MCF 10A (cell line): ENCODE measurements around the gene RPS23. TPM values are rescaled to one million over a fixed set of nuclear protein-coding genes. Genes with fewer than 3 reads are reported as not detected.
A peak's percentile ranks its signal among the peaks of the same experiment; 100 is the strongest.

Experiments used
- BruUV-seq: library from RNA; stranded (reverse); fragments of 400-500 nt; replicated peaks from 2 replicates; lab custom pipeline; 2021; lab: Mats Ljungman, UMichigan
- CTCF ChIA-PET: fragments of 300-600 bp; sonication (Branson Sonifier 250); formaldehyde crosslinking; extraction: SDS; loops from one replicate; lab custom pipeline; 2021; ENCODE audit warnings: antibody characterized with exemption, inconsistent platforms; lab: Yijun Ruan, JAX
- POLR2A ChIA-PET: fragments of 300-600, 350-650 bp; sonication (Branson Sonifier 250); formaldehyde crosslinking; extraction: SDS; loops from one replicate; lab custom pipeline; 2020; ENCODE audit warnings: antibody characterized with exemption, inconsistent platforms; lab: Yijun Ruan, JAX
- DNase-seq: peaks from one replicate; pipeline ENCODE4 v3.0.0-alpha.2; 2018; ENCODE audit not compliant: unreplicated experiment
- H3K27ac Mint-ChIP-seq: one replicate; pipeline ENCODE4 v1.8.0; 2022; ENCODE audit warnings: mild to moderate bottlenecking, low read depth, mixed read lengths; ENCODE audit not compliant: unreplicated experiment
- H3K27me3 Mint-ChIP-seq: one replicate; pipeline ENCODE4 v1.8.0; 2022; ENCODE audit warnings: mixed read lengths; ENCODE audit not compliant: insufficient read depth, unreplicated experiment
- H3K36me3 Mint-ChIP-seq: one replicate; pipeline ENCODE4 v1.8.0; 2022; ENCODE audit warnings: mild to moderate bottlenecking, moderate library complexity, mixed read lengths; ENCODE audit not compliant: insufficient read depth, unreplicated experiment
- H3K4me1 Mint-ChIP-seq: one replicate; pipeline ENCODE4 v1.8.0; 2022; ENCODE audit warnings: mixed read lengths; ENCODE audit not compliant: insufficient read depth, unreplicated experiment
- H3K4me3 Mint-ChIP-seq: one replicate; pipeline ENCODE4 v1.8.0; 2022; ENCODE audit warnings: mild to moderate bottlenecking, moderate library complexity, mixed read lengths; ENCODE audit not compliant: unreplicated experiment
- H3K9me3 Mint-ChIP-seq: one replicate; pipeline ENCODE4 v1.8.0; 2022; ENCODE audit warnings: mixed read lengths; ENCODE audit not compliant: unreplicated experiment
- CTCF ChIP-seq: fragments of 200-600 bp; IDR thresholded peaks from one replicate; pipeline ENCODE4 v1.8.0; 2022; ENCODE audit warnings: antibody characterized with exemption, mild to moderate bottlenecking; ENCODE audit not compliant: unreplicated experiment
- intact Hi-C: fragments of 100-400 bp; cut with micrococcal nuclease; formaldehyde crosslinking; loops from 2 replicates; pipeline ENCODE4 v1.14.1; 2022
- total RNA-seq: library from RNA; stranded (reverse); gene quantifications from 2 replicates; pipeline ENCODE4 v1.2.3, GENCODE V29; 2022

RPS23 gene
- total RNA-seq, 1 experiment from 2014 or later = 2,870 TPM

- no peaks in the 10 kb centered on the region for H3K36me3 Mint-ChIP-seq
- no peak for TF ChIP-seq CTCF
- H3K27ac Mint-ChIP-seq = no peak overlapping the region
- H3K9me3 Mint-ChIP-seq = peaks cover 16% of the 10 kb centered on the region
- H3K4me3 Mint-ChIP-seq = no peak overlapping the region
- DNase-seq = no peak
- intact Hi-C loops = no loop called here
- H3K4me1 Mint-ChIP-seq = no peaks in the 10 kb centered on the region
- BruUV-seq = no TSS peak
- ChIA-PET POLR2A (interaction anchor here (0.7 kb wide), 1 partner anchor 42 kb away, joined by 3 read pairs; no protein-coding TSS in a partner anchor), CTCF (interaction anchor here (0.6 to 6.2 kb wide), 3 partner anchors 13 to 97 kb away, joined by 5 to 36 read pairs (median 5); no protein-coding TSS in a partner anchor)
- no peaks in the 10 kb centered on the region for H3K27me3 Mint-ChIP-seq
These were observed 31.1 kb downstream of the RPS23 start for GRCh38 chr5:82246960-82247574.

GRCh38 chr5:82244854-82245635, 33.1 kb downstream of the RPS23 start:
- no peak for DNase-seq
- Mint-ChIP-seq H3K27ac (no peak overlapping the region), H3K4me1 (no peaks in the 10 kb centered on the region), H3K27me3 (no peaks in the 10 kb centered on the region), H3K36me3 (no peaks in the 10 kb centered on the region), H3K4me3 (no peak overlapping the region), H3K9me3 (peaks cover 16% of the 10 kb centered on the region)
- TF ChIP-seq CTCF = no peak
- BruUV-seq = no TSS peak
- POLR2A ChIA-PET = no interaction called here
- intact Hi-C loops = no loop called here
- CTCF ChIA-PET = interaction anchor here (0.6 kb wide), 1 partner anchor 14 kb away, joined by 5 read pairs; no protein-coding TSS in a partner anchor

- BruUV-seq = no TSS peak
- CTCF ChIA-PET = interaction anchor here (1.3 to 1.5 kb wide), 2 partner anchors 16 to 18 kb away, joined by 3 to 11 read pairs; no protein-coding TSS in a partner anchor
- H3K27me3 Mint-ChIP-seq = no peaks in the 10 kb centered on the region
- H3K9me3 Mint-ChIP-seq = peaks cover 16% of the 10 kb centered on the region
- no peaks in the 10 kb centered on the region for H3K36me3 Mint-ChIP-seq
- intact Hi-C loops = no loop called here
- H3K4me1 Mint-ChIP-seq = no peaks in the 10 kb centered on the region
- H3K27ac Mint-ChIP-seq = no peak overlapping the region
- POLR2A ChIA-PET = interaction anchor here (1.2 kb wide), 1 partner anchor 10 kb away, joined by 3 read pairs; no protein-coding TSS in a partner anchor
- DNase-seq = no peak
- no peak for TF ChIP-seq CTCF
- no peak overlapping the region for H3K4me3 Mint-ChIP-seq
These were observed 34.0 kb downstream of the RPS23 start for GRCh38 chr5:82244151-82244550.

GRCh38 chr5:82234885-82235284, 43.3 kb downstream of the RPS23 start:
- CTCF ChIA-PET = interaction anchor here (0.8 to 2.6 kb wide), 3 partner anchors 9 to 25 kb away, joined by 3 to 13 read pairs (median 7); no protein-coding TSS in a partner anchor
- H3K9me3 Mint-ChIP-seq = no peaks in the 10 kb centered on the region
- H3K27ac Mint-ChIP-seq = no peak overlapping the region
- no peaks in the 10 kb centered on the region for H3K36me3 Mint-ChIP-seq
- no peaks in the 10 kb centered on the region for H3K27me3 Mint-ChIP-seq
- no peak for TF ChIP-seq CTCF
- intact Hi-C loops = no loop called here
- H3K4me3 Mint-ChIP-seq = no peak overlapping the region
- POLR2A ChIA-PET = interaction anchor here (0.7 to 1.5 kb wide), 3 partner anchors 9 to 383 kb away, joined by 3 read pairs; no protein-coding TSS in a partner anchor
- peak; percentile 5 for DNase-seq
- peaks cover 16% of the 10 kb centered on the region for H3K4me1 Mint-ChIP-seq
- BruUV-seq = no TSS peak
